ENCODE measurements around the gene RANBP9.

RANBP9 gene

GRCh38 chr6:13572240-13572639 is 139.4 kb downstream of the RANBP9 start:
- H3K4me3 Mint-ChIP-seq: no peak overlapping the region
- H3K9me3 Mint-ChIP-seq (ENCODE audit: low read depth): no peaks in the 10 kb centered on the region
- H3K36me3 Mint-ChIP-seq: no peaks in the 10 kb centered on the region
- H3K4me1 Mint-ChIP-seq (ENCODE audit: low read depth): peaks cover 17% of the 10 kb centered on the region
- H3K27ac Mint-ChIP-seq: no peak overlapping the region
- no peaks in the 10 kb centered on the region for H3K27me3 Mint-ChIP-seq
